Glomerular endothelial cell (primary cell): Measurements from ENCODE around the gene GNG7. TPM values are rescaled to one million over a fixed set of nuclear protein-coding genes. Genes with fewer than 3 reads are reported as not detected.
"Not testable (repeated sequence)": the region's sequence is repeated elsewhere in the genome, so short reads cannot be mapped to it uniquely, and the experiment has no call there.

Experiments used
- DNase-seq: peaks from one replicate; pipeline ENCODE4 v3.0.0-alpha.2; 2011; ENCODE audit warnings: low read depth, low spot score; ENCODE audit errors: extremely low read depth
- total RNA-seq: library from RNA; depleted of rRNA; stranded (reverse); fragments of >200 nt; gene quantifications from 2 replicates; pipeline ENCODE4 v1.2.3, GENCODE V29; 2015

Gene GNG7
- total RNA-seq, 1 donor from 2014 or later = 1.3 TPM

- DNase-seq = no peak
Measured at GRCh38 chr19:2625434-2625833, 77.1 kb downstream of the GNG7 start.

- DNase-seq = no peak
Measured at GRCh38 chr19:2624537-2625091, 77.9 kb downstream of the GNG7 start.

- DNase-seq = no peak
Measured at GRCh38 chr19:2623798-2624197, 78.7 kb downstream of the GNG7 start.

GRCh38 chr19:2622371-2622961 is 80.0 kb downstream of the GNG7 start:
- DNase-seq = not testable (repeated sequence)

- no peak for DNase-seq
Measured at GRCh38 chr19:2619076-2619475, 83.4 kb downstream of the GNG7 start.

- DNase-seq = no peak
Measured at GRCh38 chr19:2618611-2619010, 83.9 kb downstream of the GNG7 start.

GRCh38 chr19:2617393-2618165 is 84.9 kb downstream of the GNG7 start:
- no peak for DNase-seq

GRCh38 chr19:2616741-2617392 is 85.6 kb downstream of the GNG7 start:
- no peak for DNase-seq

GRCh38 chr19:2615782-2616181 is 86.7 kb downstream of the GNG7 start:
- DNase-seq = no peak

- no peak for DNase-seq
Measured at GRCh38 chr19:2613507-2614295, 88.8 kb downstream of the GNG7 start.

GRCh38 chr19:2612619-2613249 is 89.8 kb downstream of the GNG7 start:
- no peak for DNase-seq

GRCh38 chr19:2611483-2612464 is 90.7 kb downstream of the GNG7 start:
- DNase-seq = no peak

GRCh38 chr19:2610637-2611482 is 91.6 kb downstream of the GNG7 start:
- no peak for DNase-seq

- DNase-seq = no peak
Measured at GRCh38 chr19:2609389-2610116, 92.9 kb downstream of the GNG7 start.

GRCh38 chr19:2609034-2609388 is 93.5 kb downstream of the GNG7 start:
- not testable (repeated sequence) for DNase-seq

GRCh38 chr19:2608602-2608922 is 93.9 kb downstream of the GNG7 start:
- no peak for DNase-seq

- DNase-seq = no peak
Measured at GRCh38 chr19:2607712-2608601, 94.5 kb downstream of the GNG7 start.
